K562 (cell line): ENCODE data around the gene CNNM2. TPM values are rescaled to one million over a fixed set of nuclear protein-coding genes. Genes with fewer than 3 reads are reported as not detected.
A peak's percentile ranks its signal among the peaks of the same experiment; 100 is the strongest.

ENCODE experiments used
- ATAC-seq: fragments of 200-7000 bp; cut with Tn5 transposase; 3 replicates; pipeline ENCODE4 v1.9.1; 2020; ENCODE audit warnings: moderate library complexity
- BruUV-seq: library from RNA; stranded (reverse); fragments of 400-500 nt; replicated peaks from 2 replicates; lab custom pipeline; 2021; lab: Mats Ljungman, UMichigan
- CTCF ChIA-PET: fragments of 300-600 bp; formaldehyde crosslinking; extraction: SDS; loops from one replicate; lab custom pipeline; 2021; ENCODE audit warnings: low intra/inter-chr PET ratio; lab: Yijun Ruan, JAX
- POLR2A ChIA-PET: fragments of 300-600, 350-650 bp; sonication (Branson Sonifier 250); formaldehyde crosslinking; extraction: SDS; loops from one replicate; lab custom pipeline; 2021; ENCODE audit warnings: antibody characterized with exemption, inconsistent platforms; lab: Yijun Ruan, JAX
- DNase-seq, 4 experiments: peaks; one replicate each; pipeline versions ENCODE4 v3.0.0 to v3.0.0-alpha.2; 2011 to 2018; ENCODE audit warnings: low spot score in 3 of 4, mixed read lengths in 3 of 4; ENCODE audit errors: extremely low read depth in 1 of 4
- FAIRE-seq: peaks from 2 replicates; lab custom pipeline; 2011; peaks lifted over from hg19 to GRCh38; lab: Jason Lieb, UNC
- H2AFZ ChIP-seq: 2 replicates; pipeline ENCODE4 v1.6.0; 2011; ENCODE audit warnings: low read depth, low read length, control low read depth, inconsistent platforms
- H3K27ac ChIP-seq: fragments of 200-600 bp; 3 replicates; pipeline ENCODE4 v1.8.0; 2011; ENCODE audit warnings: low read depth, mild to moderate bottlenecking, control low read depth, inconsistent platforms, low read length, moderate library complexity, mixed read lengths; ENCODE audit errors: extremely low read depth
- H3K27me3 ChIP-seq, 2 experiments: fragments of 300-600 bp in 1 of 2; 2 replicates in 1 of 2; 3 replicates in 1 of 2; pipeline versions ENCODE4 v1.6.0 to v1.8.0; 2011; ENCODE audit warnings: inconsistent platforms in 2 of 2, low read length in 2 of 2, mild to moderate bottlenecking in 1 of 2, mixed read lengths in 1 of 2, moderate library complexity in 1 of 2; ENCODE audit not compliant: control insufficient read depth in 2 of 2, insufficient read depth in 2 of 2
- H3K36me3 ChIP-seq: fragments of 300-600 bp; 3 replicates; pipeline ENCODE4 v1.8.0; 2011; ENCODE audit warnings: mild to moderate bottlenecking, low read length, inconsistent platforms; ENCODE audit not compliant: control insufficient read depth, insufficient read depth
- H3K4me1 ChIP-seq, 2 experiments: fragments of 200-600 bp in 1 of 2; replicated peaks in 1 of 2; 2 replicates in 1 of 2; 3 replicates in 1 of 2; pipeline versions ENCODE4 v1.5.1 to v1.8.0; 2011; ENCODE audit warnings: inconsistent platforms in 2 of 2, low read length in 2 of 2, mild to moderate bottlenecking in 1 of 2, mixed read lengths in 1 of 2, moderate library complexity in 1 of 2; ENCODE audit not compliant: control insufficient read depth in 2 of 2, insufficient read depth in 2 of 2
- H3K4me2 ChIP-seq: 2 replicates; pipeline ENCODE4 v1.6.1; 2011; ENCODE audit warnings: low read length, control low read depth, inconsistent platforms, mixed read lengths; ENCODE audit not compliant: insufficient read depth
- H3K4me3 ChIP-seq: fragments of 200-600 bp; sonication (generic), shearing (Covaris generic); 2 replicates; pipeline ENCODE4 v1.5.1; 2016; ENCODE audit warnings: control low read depth, inconsistent platforms
- H3K79me2 ChIP-seq: fragments of 200-600 bp; 3 replicates; pipeline ENCODE4 v1.8.0; 2011; ENCODE audit warnings: low read length, inconsistent platforms; ENCODE audit not compliant: control insufficient read depth, insufficient read depth
- H3K9ac ChIP-seq, 2 experiments: 2 replicates each; pipeline versions ENCODE4 v1.6.0 to v1.6.1; 2011; ENCODE audit warnings: low read depth in 2 of 2, low read length in 2 of 2, control low read depth in 1 of 2, inconsistent platforms in 1 of 2, mild to moderate bottlenecking in 1 of 2, mixed read lengths in 1 of 2; ENCODE audit not compliant: insufficient read depth in 1 of 2
- H3K9me1 ChIP-seq: one replicate; pipeline ENCODE4 v1.6.0; 2011; ENCODE audit warnings: inconsistent platforms, mild to moderate bottlenecking, low read length, moderate library complexity; ENCODE audit not compliant: control insufficient read depth, insufficient read depth
- H3K9me3 ChIP-seq: replicated peaks from 2 replicates; pipeline ENCODE4 v1.5.1; 2011; ENCODE audit warnings: low read depth, low read length, inconsistent platforms; ENCODE audit not compliant: control insufficient read depth, insufficient read depth
- H4K20me1 ChIP-seq: replicated peaks from 2 replicates; pipeline ENCODE4 v1.6.1; 2011; ENCODE audit warnings: low read length, inconsistent platforms, mixed read lengths; ENCODE audit not compliant: control insufficient read depth, insufficient read depth
- FOXJ2 ChIP-seq: fragments of 200-800 bp; sonication (Bioruptor generic); IDR thresholded peaks from 2 replicates; pipeline ENCODE4 v1.6.1; 2016; ENCODE audit warnings: missing genetic modification characterization, missing compliant biosample characterization
- STAG1 ChIP-seq: sonication (generic); formaldehyde crosslinking; IDR thresholded peaks from 2 replicates; pipeline ENCODE4 v1.5.0; 2020; ENCODE audit warnings: missing genetic modification reagents, borderline replicate concordance
- TARDBP ChIP-seq: fragments of 450-650 bp; IDR thresholded peaks from 2 replicates; pipeline ENCODE4 v1.6.1; 2016
- TCF7 ChIP-seq: sonication (generic); IDR thresholded peaks from 2 replicates; pipeline ENCODE4 v1.6.1; 2016; ENCODE audit warnings: antibody characterized with exemption, borderline replicate concordance
- WGBS: fragments of 100-300 bp; shearing (Covaris generic); methylation state at CpG from one replicate; pipeline ENCODE4 v1.1.6; 2016; ENCODE audit warnings: low coverage, mixed read lengths; ENCODE audit not compliant: insufficient coverage; ENCODE audit errors: missing lambda C conversion rate; 5-methylcytosine and 5-hydroxymethylcytosine counted together
- in situ Hi-C: fragments of 300-500 bp; cut with MboI; formaldehyde crosslinking; loops from 4 replicates; pipeline ENCODE4 v1.15.0; 2018; ENCODE audit warnings: inconsistent platforms, mixed read lengths
- intact Hi-C: fragments of 100-400 bp; cut with micrococcal nuclease; formaldehyde crosslinking; loops from 2 replicates; pipeline ENCODE4 v1.14.2; 2022
- polyA plus RNA-seq, 8 experiments: library from polyadenylated mRNA; depleted of rRNA in 4 of 8; stranded (reverse) in 5 of 8; unstranded in 3 of 8; fragments of >200 nt; fragmentation: Nextera tagmentation in 2 of 8; fragmentation: Illumina TruSeq in 1 of 8; extraction: Ambion mirVana in 2 of 8; extraction: Trizol in 1 of 8; gene quantifications; 2 replicates each; pipeline versions ENCODE4 v1.2.1 to v1.2.3, GENCODE V29; 2011 to 2014; ENCODE audit warnings: inconsistent platforms in 1 of 8, missing spikeins in 1 of 8
- total RNA-seq, 7 experiments: library from RNA; depleted of rRNA in 6 of 7; stranded (reverse); fragments of >200 nt in 6 of 7; fragmentation: Illumina TruSeq in 2 of 7; extraction: Trizol in 2 of 7; gene quantifications; 2 replicates each; pipeline versions ENCODE4 v1.2.1 to v1.2.3, GENCODE V29; 2011 to 2021; ENCODE audit warnings: low replicate concordance in 1 of 7
- TF ChIP-seq, protein P1 (sequence below): fragments of 450-650 bp; formaldehyde crosslinking; IDR thresholded peaks from 2 replicates; pipeline ENCODE4 v1.4.0; 2022; ENCODE audit warnings: missing genetic modification characterization
- TF ChIP-seq, protein P2 (sequence below): fragments of 450-650 bp; formaldehyde crosslinking; IDR thresholded peaks from 2 replicates; pipeline ENCODE4 v1.4.0; 2020; ENCODE audit warnings: mild to moderate bottlenecking, mixed read lengths

The CNNM2 gene
- total and polyA plus RNA-seq, 9 of the 15 experiments (the other 6 are each of a cell fraction or from before 2014, with no cell fraction given) = 0.21 to 5.0 (median 1.3) TPM

DNA sequence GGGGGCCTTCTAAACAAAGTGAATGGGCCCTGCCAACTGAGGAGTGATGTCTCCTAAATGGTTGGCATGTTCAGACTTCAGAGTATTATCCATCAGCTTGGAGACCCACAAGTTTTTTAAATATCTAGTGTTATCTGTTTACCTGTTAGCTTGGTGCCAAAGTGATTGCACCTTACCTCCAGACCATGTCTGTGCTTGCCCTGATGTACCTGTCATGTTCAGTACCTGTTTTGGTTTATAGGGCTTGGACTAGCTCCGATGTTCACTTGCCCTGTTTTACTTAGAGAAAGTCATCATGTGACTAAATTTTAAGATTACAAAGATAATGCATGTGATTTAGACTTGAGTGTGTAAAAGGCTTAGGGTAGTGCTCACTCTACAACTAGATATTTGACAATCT is 67.7 kb downstream of the CNNM2 start:
- 27% methylated on average over 1 of the region's 1 CpG for WGBS
- CTCF ChIA-PET = no interaction called here
- TF ChIP-seq STAG1 (CRISPR knock-in tag) (no peak), TCF7 (no peak), TARDBP (no peak), FOXJ2 (tag) (no peak)
- TF ChIP-seq, protein P1, sequence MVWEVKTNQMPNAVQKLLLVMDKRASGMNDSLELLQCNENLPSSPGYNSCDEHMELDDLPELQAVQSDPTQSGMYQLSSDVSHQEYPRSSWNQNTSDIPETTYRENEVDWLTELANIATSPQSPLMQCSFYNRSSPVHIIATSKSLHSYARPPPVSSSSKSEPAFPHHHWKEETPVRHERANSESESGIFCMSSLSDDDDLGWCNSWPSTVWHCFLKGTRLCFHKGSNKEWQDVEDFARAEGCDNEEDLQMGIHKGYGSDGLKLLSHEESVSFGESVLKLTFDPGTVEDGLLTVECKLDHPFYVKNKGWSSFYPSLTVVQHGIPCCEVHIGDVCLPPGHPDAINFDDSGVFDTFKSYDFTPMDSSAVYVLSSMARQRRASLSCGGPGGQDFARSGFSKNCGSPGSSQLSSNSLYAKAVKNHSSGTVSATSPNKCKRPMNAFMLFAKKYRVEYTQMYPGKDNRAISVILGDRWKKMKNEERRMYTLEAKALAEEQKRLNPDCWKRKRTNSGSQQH (CRISPR knock-in tag) = no peak
- TF ChIP-seq, protein P2, sequence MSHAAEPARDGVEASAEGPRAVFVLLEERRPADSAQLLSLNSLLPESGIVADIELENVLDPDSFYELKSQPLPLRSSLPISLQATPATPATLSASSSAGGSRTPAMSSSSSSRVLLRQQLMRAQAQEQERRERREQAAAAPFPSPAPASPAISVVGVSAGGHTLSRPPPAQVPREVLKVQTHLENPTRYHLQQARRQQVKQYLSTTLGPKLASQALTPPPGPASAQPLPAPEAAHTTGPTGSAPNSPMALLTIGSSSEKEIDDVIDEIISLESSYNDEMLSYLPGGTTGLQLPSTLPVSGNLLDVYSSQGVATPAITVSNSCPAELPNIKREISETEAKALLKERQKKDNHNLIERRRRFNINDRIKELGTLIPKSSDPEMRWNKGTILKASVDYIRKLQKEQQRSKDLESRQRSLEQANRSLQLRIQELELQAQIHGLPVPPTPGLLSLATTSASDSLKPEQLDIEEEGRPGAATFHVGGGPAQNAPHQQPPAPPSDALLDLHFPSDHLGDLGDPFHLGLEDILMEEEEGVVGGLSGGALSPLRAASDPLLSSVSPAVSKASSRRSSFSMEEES (CRISPR knock-in tag) = 0 out of 2 replicates have a peak, but pooled peaks have one; percentile 20
- TF ChIP-seq, all 486 proteins: peak for 1
- H3K27ac ChIP-seq = no peak overlapping the region
- no peak overlapping the region for H2AFZ ChIP-seq
- POLR2A ChIA-PET = interaction anchor here (0.9 to 1.1 kb wide), 2 partner anchors 10 to 18 kb away, joined by 3 to 4 read pairs; no protein-coding TSS in a partner anchor
- H3K9me3 ChIP-seq = no peaks in the 10 kb centered on the region
- H3K27me3 ChIP-seq = no peaks in the 10 kb centered on the region
- no peak overlapping the region for H3K4me2 ChIP-seq
- intact Hi-C loops (loop anchor here (10.0 kb wide), 1 partner anchor 61 kb away; no protein-coding TSS in a partner anchor), in situ Hi-C loops (no loop called here)
- H3K4me1 ChIP-seq = peaks cover 23 to 33% of the 10 kb centered on the region in 2 experiments
- FAIRE-seq (no peak), DNase-seq (no peak), ATAC-seq (no peak)
- H3K9ac ChIP-seq = no peak overlapping the region
- H3K36me3 ChIP-seq = no peaks in the 10 kb centered on the region
- H3K9me1 ChIP-seq = no peaks in the 10 kb centered on the region
- no peaks in the 10 kb centered on the region for H4K20me1 ChIP-seq
- BruUV-seq = no TSS peak
- no peak overlapping the region for H3K4me3 ChIP-seq
- H3K79me2 ChIP-seq = no peaks in the 10 kb centered on the region
